Measurements from ENCODE around the gene CALR3.

CALR3 gene

GRCh38 chr19:16429759-16430091, 66.2 kb downstream of the CALR3 start:
- Histone ChIP-seq H3K9me3 (no peaks in the 10 kb centered on the region), H3K4me3 (ENCODE audit: low read depth in 1 of 2, low read length in 1 of 2) (no peak overlapping the region), H3K27me3 (no peaks in the 10 kb centered on the region), H3K27ac (no peak overlapping the region), H3K4me1 (ENCODE audit: control insufficient read depth in 1 of 2, insufficient read depth in 1 of 2, low read depth in 1 of 2, low read length in 1 of 2) (no peaks in the 10 kb centered on the region), H3K36me3 (peaks cover 97% of the 10 kb centered on the region)
- TF ChIP-seq CTCF (IDR thresholded peaks at IDR 0.05): no peak

GRCh38 chr19:16429066-16429758, 66.8 kb downstream of the CALR3 start:
- Histone ChIP-seq H3K27ac (peak overlapping the region; percentile 43), H3K36me3 (peaks cover 97% of the 10 kb centered on the region), H3K4me1 (ENCODE audit: control insufficient read depth in 1 of 2, insufficient read depth in 1 of 2, low read depth in 1 of 2, low read length in 1 of 2) (no peaks in the 10 kb centered on the region), H3K9me3 (no peaks in the 10 kb centered on the region), H3K4me3 (ENCODE audit: low read depth in 1 of 2, low read length in 1 of 2) (no peak overlapping the region), H3K27me3 (no peaks in the 10 kb centered on the region)
- no peak for TF ChIP-seq CTCF (IDR thresholded peaks at IDR 0.05)
